ENCODE measurements around the gene APLP2.
"Not testable (repeated sequence)": the region's sequence is repeated elsewhere in the genome, so short reads cannot be mapped to it uniquely, and the experiment has no call there.

The APLP2 gene

GRCh38 chr11:130106381-130106780 is 36.7 kb downstream of the APLP2 start:
- H3K4me3 ChIP-seq (ENCODE audit: low read depth, low read length): no peak overlapping the region
- TF ChIP-seq CTCF (IDR thresholded peaks at IDR 0.05; ENCODE audit: low read depth, low read length): no peak

GRCh38 chr11:130108671-130109070 is 39.0 kb downstream of the APLP2 start:
- not testable (repeated sequence) for H3K4me3 ChIP-seq (ENCODE audit: low read depth, low read length)

- TF ChIP-seq CTCF (IDR thresholded peaks at IDR 0.05; ENCODE audit: low read depth, low read length): no peak
- H3K4me3 ChIP-seq (ENCODE audit: low read depth, low read length): no peak overlapping the region
These were observed 39.7 kb downstream of the APLP2 start for GRCh38 chr11:130109386-130109785.

- no peak for TF ChIP-seq CTCF (IDR thresholded peaks at IDR 0.05; ENCODE audit: low read depth, low read length)
- no peak overlapping the region for H3K4me3 ChIP-seq (ENCODE audit: low read depth, low read length)
These were observed 40.8 kb downstream of the APLP2 start for GRCh38 chr11:130110339-130111108.

- TF ChIP-seq CTCF (IDR thresholded peaks at IDR 0.05; ENCODE audit: low read depth, low read length): no peak
- no peak overlapping the region for H3K4me3 ChIP-seq (ENCODE audit: low read depth, low read length)
These were observed 42.6 kb downstream of the APLP2 start for GRCh38 chr11:130112071-130112830.

- H3K4me3 ChIP-seq (ENCODE audit: low read depth, low read length): no peak overlapping the region
- no peak for TF ChIP-seq CTCF (IDR thresholded peaks at IDR 0.05; ENCODE audit: low read depth, low read length)
These were observed 44.6 kb downstream of the APLP2 start for GRCh38 chr11:130114281-130114680.

- no peak for TF ChIP-seq CTCF (IDR thresholded peaks at IDR 0.05; ENCODE audit: low read depth, low read length)
- no peak overlapping the region for H3K4me3 ChIP-seq (ENCODE audit: low read depth, low read length)
These were observed 45.0 kb downstream of the APLP2 start for GRCh38 chr11:130114726-130115125.

Data from WI38 (cell line).